Measurements from ENCODE around the gene TET1.

- TF ChIP-seq CTCF (IDR thresholded peaks at IDR 0.05; ENCODE audit: insufficient read depth, low read length, poor library complexity, severe bottlenecking) (no peak), EZH2phosphoT487 (conservative IDR thresholded peaks at IDR 0.05; ENCODE audit: low read length) (no peak)
Observed at GRCh38 chr10:68602434-68602833, 42.3 kb downstream of the TET1 start.
